Stimulated activated CD8-positive, alpha-beta memory T cell treated with anti-CD3 and anti-CD28 coated beads, Interleukin-7, amount 100 ng/mL, for 24 hours (primary cell): ENCODE measurements around the gene HSPA9.

Experiments
- DNase-seq: peaks from one replicate; pipeline ENCODE4 v3.0.0-alpha.2; 2020; ENCODE audit warnings: low read depth

Gene HSPA9

DNA sequence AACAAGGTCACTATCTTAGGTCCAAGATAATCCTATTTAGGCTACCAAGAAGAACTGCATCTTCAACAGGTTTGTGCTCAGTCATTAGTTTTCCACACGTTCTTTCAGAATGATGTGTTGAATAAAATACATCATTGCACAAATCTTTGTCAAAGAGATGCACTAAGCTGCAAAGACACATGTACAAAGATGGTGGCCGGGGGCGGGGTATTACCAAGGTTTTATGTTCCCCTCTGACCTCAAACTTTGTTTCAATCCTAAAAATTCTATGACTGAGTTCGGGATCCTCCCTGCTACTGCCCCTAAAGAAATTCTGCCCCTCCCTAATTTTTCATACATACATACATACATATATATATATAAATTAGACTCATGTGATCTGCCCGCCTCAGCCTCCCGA, 14.2 kb downstream of the HSPA9 start:
- no peak for DNase-seq

DNA sequence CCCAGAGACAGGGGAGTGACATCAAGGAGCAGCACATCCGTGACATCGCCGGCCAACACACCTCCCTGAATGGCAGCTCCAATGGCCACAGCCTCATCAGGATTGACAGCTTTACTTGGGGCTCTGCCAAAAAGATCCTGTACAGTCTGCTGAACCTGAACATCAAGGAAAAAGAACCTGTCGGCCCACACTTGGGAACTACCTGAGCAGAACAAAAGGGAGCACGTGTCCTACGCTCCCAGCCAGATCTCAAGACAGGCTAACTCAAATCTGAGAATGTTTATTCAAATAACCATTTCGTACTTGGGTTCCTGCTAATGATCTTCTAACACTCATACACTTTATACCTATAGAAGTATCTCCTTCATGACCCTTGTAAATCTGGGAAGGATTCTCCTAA, 15.3 kb downstream of the HSPA9 start:
- DNase-seq = no peak

GRCh38 chr5:138557677-138558076, 17.5 kb downstream of the HSPA9 start:
- no peak for DNase-seq

GRCh38 chr5:138554143-138554542, 21.1 kb downstream of the HSPA9 start:
- no peak for DNase-seq

DNA sequence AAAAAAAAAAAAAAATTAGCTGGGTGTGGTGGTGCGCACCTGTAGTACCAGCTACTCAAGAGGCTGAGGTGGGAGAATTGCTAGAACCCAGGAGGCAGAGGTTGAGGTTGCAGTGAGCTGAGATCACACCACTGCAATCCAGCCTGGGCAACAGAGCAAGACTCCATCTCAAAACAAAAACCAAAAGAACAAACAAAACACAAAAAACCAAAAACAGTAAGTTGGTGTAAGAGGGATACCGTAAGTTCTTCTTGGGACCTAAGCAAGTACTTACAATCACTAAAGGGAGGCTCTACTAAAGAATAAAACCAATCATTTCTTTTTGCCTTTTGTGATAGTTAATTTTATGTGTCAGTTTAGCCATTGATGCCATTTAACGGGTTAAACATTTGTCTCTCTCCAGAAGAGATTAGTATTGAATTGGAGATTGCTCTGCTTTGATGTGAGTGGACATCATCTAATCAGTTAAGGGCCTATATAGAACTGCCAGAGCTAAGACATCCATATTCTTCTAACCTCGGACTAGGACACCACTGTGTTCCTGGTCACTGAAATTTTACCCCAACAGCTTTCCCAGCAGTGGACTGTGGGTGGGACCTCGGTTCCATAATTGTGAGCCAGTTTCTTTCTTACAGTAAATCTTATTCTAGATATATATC, 21.6 kb downstream of the HSPA9 start:
- DNase-seq = no peak

- DNase-seq = no peak
Observed at GRCh38 chr5:138552657-138553056, 22.5 kb downstream of the HSPA9 start.

GRCh38 chr5:138549414-138549813, 25.8 kb downstream of the HSPA9 start:
- DNase-seq = no peak

GRCh38 chr5:138545919-138546562, 29.2 kb downstream of the HSPA9 start:
- no peak for DNase-seq

DNA sequence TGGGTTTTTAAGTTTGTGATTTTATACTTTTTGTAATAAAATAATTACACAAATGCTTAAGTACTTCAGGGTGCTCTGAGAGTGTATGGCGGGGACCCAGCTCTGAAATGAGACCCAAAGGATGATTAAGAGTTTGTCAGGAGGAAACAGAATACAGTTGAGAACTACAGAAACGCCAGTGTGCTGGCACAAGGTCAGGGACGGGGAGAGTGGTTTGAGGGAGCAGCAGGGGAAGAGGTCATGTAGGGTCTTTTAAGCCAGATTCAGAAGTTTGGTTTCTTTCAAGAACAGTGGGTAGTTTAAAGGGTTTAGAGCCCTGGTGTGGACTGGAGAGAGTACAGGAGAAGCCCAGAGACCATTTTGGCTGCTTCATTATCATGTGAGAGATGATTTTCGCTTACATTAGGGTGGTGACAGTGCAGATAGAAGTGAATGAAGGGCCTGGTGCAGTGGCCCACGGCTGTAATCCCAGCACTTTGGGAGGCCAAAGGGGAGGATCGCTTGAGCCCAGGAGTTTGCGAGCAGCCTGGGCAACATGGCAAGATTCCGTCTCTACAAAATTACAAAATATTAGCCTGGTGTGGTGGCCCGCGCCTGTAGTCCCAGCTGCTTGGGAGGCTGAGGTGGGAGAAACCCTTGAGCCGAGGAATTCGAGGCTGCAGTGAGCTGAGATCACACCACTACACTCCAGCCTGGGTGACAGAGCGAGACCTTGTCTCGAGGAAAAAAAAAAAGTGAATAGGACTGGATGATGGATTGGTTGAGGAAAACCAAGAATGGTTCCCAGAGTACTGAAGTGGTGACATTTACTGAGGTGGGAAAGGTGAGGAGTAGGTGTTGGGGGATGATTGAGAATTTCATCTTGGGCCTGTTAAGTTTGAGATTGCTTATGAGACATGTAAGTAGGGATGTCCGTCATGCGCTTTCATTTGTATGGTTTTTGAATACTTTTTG, 30.7 kb downstream of the HSPA9 start:
- DNase-seq = no peak

DNA sequence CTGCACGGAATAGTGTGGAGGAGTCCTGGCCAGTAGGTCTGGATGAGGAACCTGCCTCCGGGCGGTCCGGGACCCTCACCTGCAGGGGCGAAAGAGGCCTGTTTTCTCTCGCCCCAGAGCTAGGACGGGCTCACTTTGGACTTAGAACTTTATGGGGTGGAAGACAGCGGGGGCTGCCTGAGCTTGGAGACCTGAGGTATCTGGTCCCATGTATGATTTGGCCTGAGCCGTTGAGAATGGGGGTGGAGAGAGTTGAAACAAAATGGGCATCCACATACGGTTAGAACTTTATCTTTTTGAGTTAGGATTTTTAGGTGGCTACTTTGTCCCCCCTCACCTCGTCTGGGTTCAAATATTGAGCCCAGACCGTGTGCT, 31.5 kb downstream of the HSPA9 start:
- DNase-seq = no peak

- peak; percentile 97 for DNase-seq
Observed at GRCh38 chr5:138542956-138543729, 32.1 kb downstream of the HSPA9 start, which contains the start of gene ETF1. TSS of gene ETF1 (minus strand) at chr5:138543236. CDS start at chr5:138542918, 318 bp downstream.

- DNase-seq = no peak
Observed at GRCh38 chr5:138542180-138542955, 32.8 kb downstream of the HSPA9 start.

GRCh38 chr5:138541511-138542179, 33.6 kb downstream of the HSPA9 start:
- no peak for DNase-seq

DNA sequence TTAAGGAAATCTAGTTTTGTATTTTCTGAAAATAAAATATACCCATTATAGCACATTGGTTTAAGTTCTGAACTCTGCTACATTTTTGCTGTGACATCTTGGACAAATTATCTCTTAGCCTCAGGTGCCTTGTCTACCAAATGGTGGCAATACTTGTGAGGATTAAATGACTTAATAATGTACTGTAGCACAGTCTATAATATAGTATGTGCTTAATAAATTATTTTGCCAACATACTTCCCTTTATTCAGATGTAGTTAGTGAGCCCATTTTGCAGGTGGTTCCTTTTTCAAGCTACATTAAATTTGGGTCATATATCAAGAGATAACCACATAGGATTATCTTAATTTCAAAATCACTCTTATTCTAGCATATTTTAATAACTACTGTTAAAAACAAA, 35.4 kb downstream of the HSPA9 start:
- DNase-seq = no peak

DNA sequence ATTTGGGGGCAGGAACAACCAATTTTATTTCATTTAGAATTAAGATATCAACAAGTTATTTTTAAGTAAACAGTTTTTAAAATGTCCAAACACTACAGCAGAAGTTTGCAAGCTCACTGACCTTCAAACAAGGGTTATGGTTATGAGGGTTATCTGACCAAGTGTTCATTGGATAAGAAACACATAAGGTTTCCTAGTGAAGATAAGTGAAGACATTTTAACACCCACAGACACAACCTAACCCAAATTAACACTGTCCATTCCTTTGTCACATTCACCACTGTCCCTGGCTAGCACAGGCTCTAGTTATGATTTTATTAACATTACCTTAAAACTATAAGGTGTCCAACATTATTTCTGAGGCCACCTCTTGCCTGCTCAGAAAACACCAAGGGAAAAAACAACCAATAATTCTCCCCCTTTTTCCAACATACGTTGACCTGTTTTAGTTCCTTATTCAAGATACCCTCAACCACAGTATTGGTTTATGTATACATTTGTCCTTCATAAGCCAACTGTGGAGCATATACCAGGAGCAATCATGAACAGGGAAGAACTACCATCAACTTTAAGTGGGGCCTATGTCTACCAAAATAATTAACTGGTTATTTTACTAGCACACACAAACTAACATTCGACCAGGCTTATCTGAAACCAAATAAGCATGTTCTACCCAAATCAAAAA, 36.1 kb downstream of the HSPA9 start:
- no peak for DNase-seq

GRCh38 chr5:138536665-138537315, 38.4 kb downstream of the HSPA9 start:
- no peak for DNase-seq

GRCh38 chr5:138536215-138536614, 39.0 kb downstream of the HSPA9 start:
- no peak for DNase-seq

GRCh38 chr5:138533973-138534941, 40.9 kb downstream of the HSPA9 start:
- no peak for DNase-seq
